ENCODE measurements around the gene SPDYE5. TPM values are rescaled to one million over a fixed set of nuclear protein-coding genes. Genes with fewer than 3 reads are reported as not detected.
"Not testable (repeated sequence)": the region's sequence is repeated elsewhere in the genome, so short reads cannot be mapped to it uniquely, and the experiment has no call there.

Gene SPDYE5, protein sequence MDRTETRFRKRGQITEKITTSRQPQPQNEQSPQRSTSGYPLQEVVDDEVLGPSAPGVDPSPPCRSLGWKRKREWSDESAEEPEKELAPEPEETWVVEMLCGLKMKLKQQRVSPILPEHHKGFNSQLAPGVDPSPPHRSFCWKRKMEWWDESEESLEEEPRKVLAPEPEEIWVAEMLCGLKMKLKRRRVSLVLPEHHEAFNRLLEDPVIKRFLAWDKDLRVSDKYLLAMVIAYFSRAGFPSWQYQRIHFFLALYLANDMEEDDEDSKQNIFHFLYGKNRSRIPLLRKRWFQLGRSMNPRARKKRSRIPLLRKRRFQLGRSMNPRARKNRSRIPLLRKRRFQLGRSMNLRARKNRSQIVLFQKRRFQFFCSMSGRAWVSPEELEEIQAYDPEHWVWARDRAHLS
- 0.89 TPM for polyA plus RNA-seq (2013, experiment 1 of 2; ENCODE audit: insufficient read length)
- 1.2 TPM for polyA plus RNA-seq (2013, experiment 2 of 2; ENCODE audit: insufficient read length)

DNA sequence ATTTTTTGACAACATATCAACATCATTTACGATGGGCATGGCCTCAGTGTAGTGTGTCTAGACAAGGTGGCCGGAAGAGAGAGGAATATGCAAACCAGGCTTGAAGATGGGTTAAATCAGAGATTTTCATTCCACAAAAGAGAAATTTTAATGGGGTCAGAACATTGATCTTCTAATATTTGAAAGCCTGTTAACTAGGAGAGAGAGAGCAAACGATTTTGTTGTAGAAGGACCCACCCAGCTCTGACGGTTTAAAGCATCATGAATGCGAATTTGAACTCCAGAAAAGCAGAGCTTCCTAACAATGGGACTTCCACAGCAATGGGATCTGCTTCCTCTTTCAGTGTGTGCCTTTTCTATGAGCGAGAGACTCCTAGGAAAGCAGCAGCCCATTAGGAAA lies at the start of gene SPDYE5:
SPDYE5 (plus strand) TSS at position 301 of the 400 bp plus-strand sequence. CDS start 1,728 bp downstream, outside the sequence.
- DNase-seq, result not testable (repeated sequence)

GRCh38 chr7:75442465-75443111 lies 49.5 kb upstream of the SPDYE5 start:
- DNase-seq, result peak; percentile 20

GRCh38 chr7:75449946-75450345 lies 42.2 kb upstream of the SPDYE5 start:
- DNase-seq, result not testable (repeated sequence)

GRCh38 chr7:75452494-75452955 lies 39.6 kb upstream of the SPDYE5 start:
- not testable (repeated sequence) for DNase-seq

DNA sequence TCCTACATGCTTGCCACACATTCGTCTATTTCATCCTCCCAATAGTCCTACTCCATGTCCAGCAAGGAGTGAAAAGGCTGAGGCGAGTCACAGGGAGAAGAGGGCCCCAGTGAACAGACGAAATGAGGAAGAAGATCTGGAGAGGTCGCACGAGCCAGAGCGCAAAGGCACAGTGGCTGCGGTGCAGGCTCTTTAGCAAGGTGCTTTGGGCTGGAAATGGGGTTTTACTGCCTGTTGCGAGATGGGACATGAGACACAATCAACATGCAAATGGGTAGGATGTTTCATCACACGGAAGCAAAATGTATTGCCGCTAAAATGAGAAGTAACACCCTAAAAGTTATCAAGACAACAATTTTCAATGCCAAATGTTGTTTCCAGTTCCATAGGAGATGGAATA lies 35.7 kb upstream of the SPDYE5 start:
- DNase-seq, result not testable (repeated sequence)

DNA sequence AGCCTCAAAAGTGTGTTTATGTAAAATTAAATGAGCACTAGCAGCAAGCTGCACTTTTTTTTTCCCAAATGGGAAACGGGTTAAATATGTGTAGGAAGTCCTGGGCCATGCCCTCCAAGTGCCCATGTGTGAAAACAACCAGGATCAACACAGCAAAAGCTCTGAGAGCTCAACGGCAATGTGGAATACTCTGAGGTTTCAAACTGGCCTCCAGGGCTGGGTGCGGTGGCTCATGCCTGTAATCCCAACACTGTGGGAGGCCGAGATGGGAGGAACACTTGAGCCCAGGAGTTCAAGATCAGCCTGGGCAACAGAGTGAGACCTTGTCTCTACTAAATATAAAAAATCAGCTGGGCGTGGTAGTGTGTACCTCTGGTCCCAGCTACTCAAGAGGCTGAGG lies 34.1 kb upstream of the SPDYE5 start:
- DNase-seq, result not testable (repeated sequence)

- not testable (repeated sequence) for DNase-seq
Observed at GRCh38 chr7:75460541-75460940, 31.6 kb upstream of the SPDYE5 start.

DNA sequence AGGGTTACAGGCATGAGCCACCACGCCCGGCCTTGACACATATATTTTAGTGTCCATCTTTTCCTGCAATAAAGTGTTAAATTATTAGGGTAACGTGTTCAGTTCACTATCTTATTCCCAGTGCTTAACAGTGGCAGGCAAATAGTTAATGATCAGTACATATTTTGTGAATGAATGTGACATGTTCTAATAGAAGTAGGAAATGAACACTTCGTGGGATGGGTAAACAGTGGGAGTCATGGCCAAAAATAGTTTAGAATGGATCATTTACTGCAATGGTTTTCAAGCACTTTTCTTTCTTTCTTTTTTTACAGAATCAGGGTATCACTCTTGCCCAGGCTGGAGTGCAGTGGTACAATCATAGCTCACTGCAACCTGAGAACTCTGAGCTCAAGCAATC lies 22.0 kb upstream of the SPDYE5 start:
- not testable (repeated sequence) for DNase-seq

DNA sequence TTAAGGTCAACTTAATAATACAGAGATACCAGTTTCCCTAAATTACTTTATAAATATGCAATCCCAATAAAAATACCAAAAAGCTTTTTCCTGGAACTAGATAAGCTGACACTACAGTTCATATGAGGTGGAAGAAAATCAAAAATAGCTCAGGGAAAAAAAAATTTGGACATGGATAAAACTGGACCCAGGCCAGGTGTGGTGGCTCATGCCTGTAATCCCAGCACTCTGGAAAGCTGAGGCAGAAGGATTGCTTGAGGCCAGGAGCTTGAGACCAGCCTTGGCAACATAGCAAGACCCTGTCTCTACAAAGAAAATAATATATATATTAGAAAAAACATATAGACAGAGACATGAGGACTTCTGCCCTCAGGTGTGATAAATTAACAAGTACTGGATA lies 14.7 kb upstream of the SPDYE5 start:
- not testable (repeated sequence) for DNase-seq

DNA sequence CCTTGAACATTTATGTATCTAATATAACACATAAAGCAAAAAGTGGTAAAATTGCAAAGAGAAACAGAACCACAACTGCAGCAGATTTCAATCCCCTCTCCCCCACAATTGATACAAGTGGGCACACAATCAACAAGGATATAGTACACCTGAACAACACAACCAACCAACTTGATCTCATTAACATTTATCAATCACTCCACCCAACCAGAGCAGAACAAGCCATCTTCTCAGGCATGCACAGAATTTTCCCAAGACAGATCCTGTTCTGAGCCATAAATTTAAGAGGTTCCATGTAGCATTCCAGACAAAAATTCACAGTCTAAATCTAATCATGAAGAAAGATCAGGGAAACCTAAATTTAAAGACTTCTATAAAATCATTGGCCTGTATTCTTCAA lies 11.8 kb upstream of the SPDYE5 start:
- not testable (repeated sequence) for DNase-seq

DNA sequence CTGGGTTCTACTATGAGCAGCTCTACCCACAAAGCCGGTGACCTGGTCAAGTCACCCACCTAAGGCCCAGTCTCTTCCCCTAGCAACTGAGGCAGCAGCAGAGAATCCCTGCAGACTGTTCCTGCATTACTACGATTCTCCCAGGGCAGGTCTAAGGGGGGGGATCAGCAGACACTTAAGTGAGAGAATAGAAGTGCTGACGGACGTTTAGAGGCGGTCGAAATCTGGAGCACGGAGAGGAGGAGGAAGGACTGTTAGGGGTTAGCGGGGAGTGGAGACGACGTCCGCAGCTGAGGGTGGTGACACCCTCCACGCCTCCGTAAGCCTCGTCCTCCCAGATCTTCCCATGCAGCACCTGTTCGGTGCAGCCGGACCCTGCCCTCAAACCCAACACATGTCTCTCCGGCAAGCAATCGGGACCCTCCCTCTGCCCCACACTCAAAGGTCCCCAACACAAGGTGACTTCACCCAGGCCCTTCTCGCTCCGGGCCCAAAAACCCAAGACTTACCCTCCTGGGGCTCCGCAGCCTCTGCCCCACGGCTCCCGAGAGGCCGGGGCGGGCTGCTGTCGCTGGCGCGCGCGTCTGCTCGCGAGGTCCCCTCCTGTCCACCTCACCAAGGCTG lies 6.7 kb upstream of the SPDYE5 start:
- not testable (repeated sequence) for DNase-seq

DNA sequence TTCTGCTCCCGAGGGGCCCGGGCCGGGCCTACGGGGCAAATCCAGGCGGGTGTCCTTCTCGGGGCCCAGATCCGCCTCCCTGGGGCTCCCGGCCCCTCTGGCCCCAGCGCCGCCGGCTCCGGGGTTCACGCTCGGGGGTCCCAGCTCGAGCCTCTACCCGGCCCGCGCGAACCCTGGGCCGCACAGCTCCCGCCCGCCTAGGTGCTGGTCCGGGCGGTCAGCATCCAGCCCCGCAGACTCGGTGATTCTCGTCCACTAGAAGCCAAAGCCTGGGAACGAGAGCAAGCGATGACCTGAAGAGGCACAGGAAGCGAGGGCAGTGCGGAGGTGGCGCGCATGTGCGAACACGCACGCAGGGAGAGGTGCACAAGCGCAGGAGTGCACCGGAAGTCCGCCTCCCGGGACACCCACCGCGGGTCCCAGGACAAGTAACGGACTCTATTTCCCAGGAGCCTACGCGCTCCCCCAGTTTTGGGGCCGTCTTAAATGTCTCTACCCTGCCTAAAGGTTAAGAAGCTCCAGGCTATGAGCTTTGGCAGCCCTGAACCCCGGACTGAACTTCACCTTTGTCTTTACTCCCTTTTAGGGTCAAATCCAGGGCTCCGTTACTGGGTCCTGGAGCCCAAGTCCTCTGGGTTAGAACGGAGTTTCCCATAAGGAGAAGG lies 6.0 kb upstream of the SPDYE5 start, which contains the start of gene POM121C:
POM121C (minus strand) TSS at position 321 of the 665 bp plus-strand sequence. CDS start 44,803 bp downstream, outside the sequence.
- peak; percentile 92 for DNase-seq

DNA sequence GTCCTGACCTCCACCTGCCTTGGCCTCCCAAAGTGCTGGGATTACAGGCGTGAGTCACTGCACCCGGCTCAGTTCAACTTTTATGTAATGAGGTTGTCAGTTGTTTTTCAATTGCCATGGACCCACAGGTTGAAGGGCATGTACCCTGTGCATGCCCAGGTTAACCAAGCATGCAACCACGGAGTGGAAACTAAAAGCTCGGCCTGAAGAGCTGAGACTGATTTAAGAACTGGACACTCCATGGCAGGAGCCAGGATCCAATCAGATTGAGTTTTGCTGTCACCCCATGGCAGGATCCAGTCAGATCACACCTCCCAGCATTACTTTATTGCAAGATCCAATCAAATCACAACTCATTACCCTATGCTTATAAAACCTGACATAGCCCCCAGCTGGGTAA lies 16.9 kb downstream of the SPDYE5 start:
- not testable (repeated sequence) for DNase-seq

DNA sequence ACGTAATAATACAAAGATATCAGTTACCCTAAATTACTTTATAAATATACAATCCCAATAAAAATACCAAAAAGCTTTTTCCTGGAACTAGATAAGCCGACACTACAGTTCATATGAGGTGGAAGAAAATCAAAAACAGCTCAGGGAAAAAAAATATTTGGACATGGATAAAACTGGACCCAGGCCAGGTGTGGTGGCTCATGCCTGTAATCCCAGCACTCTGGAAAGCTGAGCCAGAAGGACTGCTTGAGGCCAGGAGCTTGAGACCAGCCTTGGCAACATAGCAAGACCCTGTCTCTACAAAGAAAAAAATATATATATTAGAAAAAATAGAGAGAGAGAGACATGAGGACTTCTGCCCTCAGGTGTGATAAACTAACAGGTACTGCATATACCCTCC lies 26.7 kb downstream of the SPDYE5 start:
- DNase-seq, result not testable (repeated sequence)

DNA sequence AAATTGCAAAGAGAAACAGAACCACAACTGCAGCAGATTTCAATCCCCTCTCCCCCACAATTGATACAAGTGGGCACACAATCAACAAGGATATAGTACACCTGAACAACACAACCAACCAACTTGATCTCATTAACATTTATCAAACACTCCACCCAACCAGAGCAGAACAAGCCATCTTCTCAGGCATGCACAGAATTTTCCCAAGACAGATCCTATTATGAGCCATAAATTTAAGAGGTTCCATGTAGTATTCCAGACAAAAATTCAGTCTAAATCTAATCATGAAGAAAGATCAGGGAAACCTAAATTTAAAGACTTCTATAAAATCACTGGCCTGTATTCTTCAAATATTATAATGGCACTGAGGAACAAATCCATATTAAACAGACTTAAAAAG lies 29.6 kb downstream of the SPDYE5 start:
- DNase-seq, result not testable (repeated sequence)

GRCh38 chr7:75527224-75527722 lies 35.2 kb downstream of the SPDYE5 start:
- not testable (repeated sequence) for DNase-seq

GRCh38 chr7:75531359-75531821 lies 39.3 kb downstream of the SPDYE5 start:
- no peak for DNase-seq

- DNase-seq, result no peak
Observed at GRCh38 chr7:75532639-75533038, 40.5 kb downstream of the SPDYE5 start.

GRCh38 chr7:75533926-75534325 lies 41.8 kb downstream of the SPDYE5 start:
- DNase-seq, result no peak

- DNase-seq, result peak; percentile 76
Observed at GRCh38 chr7:75534727-75535307, 42.7 kb downstream of the SPDYE5 start.

GRCh38 chr7:75536491-75536890 lies 44.4 kb downstream of the SPDYE5 start:
- no peak for DNase-seq
